ENCODE data around the gene SLC12A7.

The SLC12A7 gene

DNA sequence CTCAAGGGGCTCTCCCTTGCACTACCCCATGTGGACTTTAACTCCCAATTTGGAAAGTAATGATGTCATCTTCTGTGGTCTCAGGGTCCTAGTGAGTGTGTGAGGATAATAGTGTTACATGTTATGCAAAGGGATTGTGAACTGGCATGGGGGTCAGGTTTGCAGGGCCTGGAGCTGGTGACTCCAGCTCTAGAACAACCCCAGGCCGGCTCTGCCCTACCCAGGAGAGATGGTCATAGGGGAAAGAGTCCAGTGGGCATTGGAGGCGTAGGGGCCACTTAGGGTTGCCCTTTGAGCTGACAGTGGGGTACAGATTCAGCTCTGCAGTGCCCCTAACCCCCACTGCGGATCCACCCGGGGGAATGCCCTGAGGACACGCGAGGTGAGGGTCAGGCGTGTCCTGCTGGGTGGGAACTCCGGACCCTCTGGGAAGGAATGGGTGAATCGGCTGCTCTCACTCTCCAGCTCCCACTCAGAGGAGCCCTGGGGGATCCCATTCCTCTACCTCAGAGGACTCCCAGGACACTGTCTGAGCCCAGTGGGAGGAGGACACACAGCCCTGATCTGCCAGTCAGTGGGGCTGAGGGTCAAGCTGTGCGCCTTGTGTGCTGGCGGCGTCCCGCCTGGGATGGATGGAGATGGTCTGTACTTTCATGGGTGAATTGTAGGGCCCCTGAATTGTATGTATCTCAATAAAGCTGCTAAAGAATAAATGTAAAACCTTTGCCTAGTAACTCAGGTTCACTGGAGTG lies 105.8 kb downstream of the SLC12A7 start:
- no peak for DNase-seq
- peaks cover 0 to 33% (median 22%) of the 10 kb centered on the region in 4 experiments for H3K4me1 ChIP-seq (ENCODE audit: control extremely low read depth in 1 of 4, control insufficient read depth in 4 of 4, insufficient read depth in 4 of 4, low read length in 3 of 4)
- no peaks in the 10 kb centered on the region for H3K36me3 ChIP-seq (ENCODE audit: control insufficient read depth in 4 of 4, insufficient read depth in 4 of 4, low read length in 3 of 4)
- POLR2A ChIA-PET = interaction anchor here (0.6 kb wide), 1 partner anchor 677 kb away, joined by 5 read pairs; no protein-coding TSS in a partner anchor
- 96% methylated on average over 7 of the region's 13 CpGs for WGBS (ENCODE audit: insufficient coverage)
- CTCF ChIA-PET = interaction anchor here (1.0 to 4.1 kb wide), 5 partner anchors 9 to 167 kb away, joined by 3 to 18 read pairs (median 8); no protein-coding TSS in a partner anchor
- H3K4me3 ChIP-seq (ENCODE audit: control insufficient read depth in 1 of 7, extremely low read depth in 1 of 7, insufficient read depth in 4 of 7, low read depth in 2 of 7, low read length in 6 of 7) = no peak overlapping the region
- H3K9me3 ChIP-seq (ENCODE audit: control extremely low read depth in 1 of 5, control insufficient read depth in 4 of 5, insufficient read depth in 2 of 5, low read depth in 1 of 5, low read length in 4 of 5) = no peaks in the 10 kb centered on the region
- peaks cover 0 to 82% (median 29%) of the 10 kb centered on the region in 5 experiments for H3K27me3 ChIP-seq (replicated peaks in 2 of 5; ENCODE audit: control insufficient read depth in 4 of 5, insufficient read depth in 5 of 5, low read length in 4 of 5)
- no peak overlapping the region for H3K27ac ChIP-seq (ENCODE audit: insufficient read depth in 1 of 2, low read depth in 1 of 2, low read length in 2 of 2, poor library complexity in 1 of 2, severe bottlenecking in 2 of 2)

DNA sequence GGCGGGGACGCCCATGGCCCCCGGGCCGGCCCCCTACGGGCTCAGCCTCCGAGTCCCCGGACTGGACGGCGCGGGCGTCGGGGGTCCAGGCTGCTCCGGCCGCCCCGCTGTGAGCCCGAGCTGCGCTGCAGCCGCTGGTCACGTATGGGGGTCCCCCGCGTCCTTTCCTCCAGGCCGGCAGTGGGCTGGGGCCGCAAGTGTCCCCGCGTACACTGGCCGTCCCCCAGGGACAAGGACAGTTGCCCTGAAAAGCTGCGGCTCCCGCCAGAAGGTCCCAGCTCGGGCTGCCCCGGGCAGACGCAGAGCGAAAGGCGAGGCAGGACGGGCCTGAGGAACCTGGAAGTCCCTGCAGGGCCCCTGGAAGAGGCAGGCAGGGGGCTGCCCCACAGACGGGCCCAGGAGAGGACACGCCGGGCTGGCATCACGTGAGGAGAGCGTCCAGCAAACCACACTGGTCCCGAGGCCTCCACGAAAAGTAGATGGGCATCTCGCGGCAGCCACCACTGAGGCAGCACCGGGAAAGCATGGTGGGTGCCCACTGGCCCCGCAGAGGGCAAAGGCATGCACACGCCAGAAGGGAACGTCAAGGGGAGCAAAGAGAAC lies 106.5 kb downstream of the SLC12A7 start:
- Histone ChIP-seq H3K4me3 (ENCODE audit: control insufficient read depth in 1 of 7, extremely low read depth in 1 of 7, insufficient read depth in 4 of 7, low read depth in 2 of 7, low read length in 6 of 7) (peak overlapping the region in 6 of 7 experiments; percentile 19 to 64 (median 50)), H3K27me3 (replicated peaks in 2 of 5; ENCODE audit: control insufficient read depth in 4 of 5, insufficient read depth in 5 of 5, low read length in 4 of 5) (peaks cover 0 to 75% (median 32%) of the 10 kb centered on the region in 5 experiments), H3K4me1 (ENCODE audit: control extremely low read depth in 1 of 4, control insufficient read depth in 4 of 4, insufficient read depth in 4 of 4, low read length in 3 of 4) (peaks cover 0 to 33% (median 22%) of the 10 kb centered on the region in 4 experiments), H3K27ac (ENCODE audit: insufficient read depth in 1 of 2, low read depth in 1 of 2, low read length in 2 of 2, poor library complexity in 1 of 2, severe bottlenecking in 2 of 2) (no peak overlapping the region), H3K36me3 (ENCODE audit: control insufficient read depth in 4 of 4, insufficient read depth in 4 of 4, low read length in 3 of 4) (no peaks in the 10 kb centered on the region), H3K9me3 (ENCODE audit: control extremely low read depth in 1 of 5, control insufficient read depth in 4 of 5, insufficient read depth in 2 of 5, low read depth in 1 of 5, low read length in 4 of 5) (no peaks in the 10 kb centered on the region)
- DNase-seq = no peak
- WGBS (ENCODE audit: insufficient coverage) = 43% methylated on average over 37 of the region's 47 CpGs
- ChIA-PET POLR2A (no interaction called here), CTCF (interaction anchor here (1.1 to 4.1 kb wide), 4 partner anchors 15 to 139 kb away, joined by 3 to 18 read pairs (median 5); no protein-coding TSS in a partner anchor)

DNA sequence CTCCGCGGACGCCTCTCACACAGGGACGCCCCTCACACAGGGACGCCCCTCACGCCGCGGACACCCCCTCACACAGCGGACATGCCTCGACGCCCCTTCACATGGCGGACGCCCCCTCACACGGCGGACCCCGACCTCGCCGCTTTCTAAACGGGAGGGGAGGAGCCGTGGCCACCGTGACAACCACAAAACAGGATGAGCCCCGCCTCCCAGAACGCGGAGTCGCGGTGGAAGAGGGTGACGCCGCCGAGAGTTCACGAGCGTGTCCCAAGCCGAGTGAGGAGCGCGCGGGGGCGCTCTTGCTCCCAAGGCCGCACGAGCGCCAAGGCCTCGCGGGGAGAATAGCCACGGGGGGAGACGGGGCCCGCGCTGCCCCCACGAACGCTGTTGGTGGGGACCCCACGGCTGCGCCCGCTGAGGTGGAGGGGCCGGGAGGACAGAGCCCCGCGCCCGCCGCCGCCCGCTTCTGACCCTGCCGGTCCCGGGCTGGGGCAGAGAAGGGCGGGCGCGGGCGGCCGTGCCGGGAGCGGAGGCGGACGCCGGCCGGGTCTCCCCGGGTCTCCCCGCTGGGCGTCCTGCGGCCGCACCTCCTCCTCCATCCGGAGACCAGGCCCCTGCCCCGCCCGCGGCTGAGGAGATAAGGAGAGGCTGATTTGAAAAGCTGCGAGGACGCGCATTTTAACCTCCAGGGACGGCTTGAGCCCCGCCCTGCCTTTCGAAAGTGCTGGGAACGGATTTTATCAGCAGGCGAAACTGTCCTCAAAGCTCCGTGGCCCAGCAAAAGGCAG lies 107.2 kb downstream of the SLC12A7 start:
- DNase-seq = peak; percentile 64 to 70 (median 65)
- H3K9me3 ChIP-seq (ENCODE audit: control extremely low read depth in 1 of 5, control insufficient read depth in 4 of 5, insufficient read depth in 2 of 5, low read depth in 1 of 5, low read length in 4 of 5) = no peaks in the 10 kb centered on the region
- peaks cover 0 to 33% (median 21%) of the 10 kb centered on the region in 4 experiments for H3K4me1 ChIP-seq (ENCODE audit: control extremely low read depth in 1 of 4, control insufficient read depth in 4 of 4, insufficient read depth in 4 of 4, low read length in 3 of 4)
- ChIA-PET POLR2A (no interaction called here), CTCF (interaction anchor here (1.1 to 4.1 kb wide), 4 partner anchors 15 to 139 kb away, joined by 3 to 18 read pairs (median 5); no protein-coding TSS in a partner anchor)
- H3K36me3 ChIP-seq (ENCODE audit: control insufficient read depth in 4 of 4, insufficient read depth in 4 of 4, low read length in 3 of 4) = no peaks in the 10 kb centered on the region
- H3K27me3 ChIP-seq (replicated peaks in 2 of 5; ENCODE audit: control insufficient read depth in 4 of 5, insufficient read depth in 5 of 5, low read length in 4 of 5) = peaks cover 0 to 72% (median 36%) of the 10 kb centered on the region in 5 experiments
- peak overlapping the region; percentile 19 to 64 (median 44) for H3K4me3 ChIP-seq (ENCODE audit: control insufficient read depth in 1 of 7, extremely low read depth in 1 of 7, insufficient read depth in 4 of 7, low read depth in 2 of 7, low read length in 6 of 7)
- H3K27ac ChIP-seq (ENCODE audit: insufficient read depth in 1 of 2, low read depth in 1 of 2, low read length in 2 of 2, poor library complexity in 1 of 2, severe bottlenecking in 2 of 2) = no peak overlapping the region
- under 1% methylated on average over 83 of the region's 88 CpGs for WGBS (ENCODE audit: insufficient coverage)

DNA sequence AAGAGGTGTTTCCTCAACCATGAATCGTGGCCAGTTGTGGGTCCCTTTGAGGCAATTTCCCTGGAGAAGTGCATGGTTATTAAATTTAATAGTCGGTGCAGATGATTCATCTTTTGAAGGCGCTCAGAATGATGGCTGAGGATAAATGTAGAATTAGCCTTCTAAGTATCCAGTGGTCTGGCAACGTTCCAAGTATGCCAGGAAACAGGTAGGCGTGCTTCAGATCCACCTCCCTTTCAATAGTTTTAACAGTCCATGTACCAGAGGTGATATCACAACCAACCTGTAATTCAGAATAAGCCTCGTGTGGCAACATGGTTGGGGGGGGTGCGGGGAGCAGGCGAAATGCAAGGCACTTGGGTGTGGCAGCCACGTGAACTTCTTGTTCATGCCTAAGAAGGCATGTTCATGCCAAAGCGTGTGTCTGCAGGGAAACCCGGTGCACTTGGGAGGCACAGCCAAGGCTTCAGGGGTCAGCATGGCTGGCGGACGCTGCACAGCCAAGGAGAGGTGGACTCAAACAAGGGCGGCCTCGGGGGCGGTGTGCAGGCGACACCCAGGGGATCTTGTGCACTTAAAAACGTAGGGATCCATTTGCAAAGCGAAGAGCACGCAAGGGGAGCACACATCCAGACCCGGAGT lies 108.4 kb downstream of the SLC12A7 start:
- no peaks in the 10 kb centered on the region for H3K9me3 ChIP-seq (ENCODE audit: control extremely low read depth in 1 of 5, control insufficient read depth in 4 of 5, insufficient read depth in 2 of 5, low read depth in 1 of 5, low read length in 4 of 5)
- peaks cover 0 to 24% (median 15%) of the 10 kb centered on the region in 4 experiments for H3K4me1 ChIP-seq (ENCODE audit: control extremely low read depth in 1 of 4, control insufficient read depth in 4 of 4, insufficient read depth in 4 of 4, low read length in 3 of 4)
- DNase-seq = peak in 2 of 3 donors; percentile 51 to 52
- CTCF ChIA-PET = no interaction called here
- H3K27me3 ChIP-seq (replicated peaks in 2 of 5; ENCODE audit: control insufficient read depth in 4 of 5, insufficient read depth in 5 of 5, low read length in 4 of 5) = peaks cover 0 to 69% (median 36%) of the 10 kb centered on the region in 5 experiments
- POLR2A ChIA-PET = no interaction called here
- 82% methylated on average over 13 of the region's 21 CpGs for WGBS (ENCODE audit: insufficient coverage)
- H3K36me3 ChIP-seq (ENCODE audit: control insufficient read depth in 4 of 4, insufficient read depth in 4 of 4, low read length in 3 of 4) = no peaks in the 10 kb centered on the region
- no peak overlapping the region for H3K4me3 ChIP-seq (ENCODE audit: control insufficient read depth in 1 of 7, extremely low read depth in 1 of 7, insufficient read depth in 4 of 7, low read depth in 2 of 7, low read length in 6 of 7)
- H3K27ac ChIP-seq (ENCODE audit: insufficient read depth in 1 of 2, low read depth in 1 of 2, low read length in 2 of 2, poor library complexity in 1 of 2, severe bottlenecking in 2 of 2) = no peak overlapping the region

DNA sequence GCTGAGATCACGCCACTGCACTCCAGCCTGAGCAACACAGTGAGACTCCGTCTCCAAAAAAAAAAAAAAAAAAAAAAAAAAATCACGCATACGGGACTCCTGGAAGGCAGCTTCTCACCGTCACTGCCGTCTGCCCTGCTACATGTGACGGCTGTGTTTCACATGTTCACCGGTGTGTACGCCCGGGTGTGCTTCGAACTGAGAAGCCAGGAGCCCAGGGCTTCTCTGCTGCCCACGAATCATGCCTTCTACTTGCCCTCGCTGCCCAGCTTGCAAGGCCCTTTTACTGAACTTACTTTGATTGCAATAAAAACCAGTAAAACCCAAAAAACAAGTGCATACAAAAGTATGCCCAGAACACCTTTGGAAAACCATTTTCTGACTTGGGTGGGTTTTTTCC lies 109.0 kb downstream of the SLC12A7 start:
- no peak overlapping the region for H3K4me3 ChIP-seq (ENCODE audit: control insufficient read depth in 1 of 7, extremely low read depth in 1 of 7, insufficient read depth in 4 of 7, low read depth in 2 of 7, low read length in 6 of 7)
- peaks cover 0 to 22% (median 15%) of the 10 kb centered on the region in 4 experiments for H3K4me1 ChIP-seq (ENCODE audit: control extremely low read depth in 1 of 4, control insufficient read depth in 4 of 4, insufficient read depth in 4 of 4, low read length in 3 of 4)
- ChIA-PET POLR2A (no interaction called here), CTCF (interaction anchor here (1.9 kb wide), 1 partner anchor 8 kb away, joined by 6 read pairs; no protein-coding TSS in a partner anchor)
- DNase-seq = no peak
- peaks cover 0 to 64% (median 34%) of the 10 kb centered on the region in 5 experiments for H3K27me3 ChIP-seq (replicated peaks in 2 of 5; ENCODE audit: control insufficient read depth in 4 of 5, insufficient read depth in 5 of 5, low read length in 4 of 5)
- no peak overlapping the region for H3K27ac ChIP-seq (ENCODE audit: insufficient read depth in 1 of 2, low read depth in 1 of 2, low read length in 2 of 2, poor library complexity in 1 of 2, severe bottlenecking in 2 of 2)
- 96% methylated on average over 9 of the region's 13 CpGs for WGBS (ENCODE audit: insufficient coverage)
- no peaks in the 10 kb centered on the region for H3K9me3 ChIP-seq (ENCODE audit: control extremely low read depth in 1 of 5, control insufficient read depth in 4 of 5, insufficient read depth in 2 of 5, low read depth in 1 of 5, low read length in 4 of 5)
- H3K36me3 ChIP-seq (ENCODE audit: control insufficient read depth in 4 of 4, insufficient read depth in 4 of 4, low read length in 3 of 4) = no peaks in the 10 kb centered on the region

DNA sequence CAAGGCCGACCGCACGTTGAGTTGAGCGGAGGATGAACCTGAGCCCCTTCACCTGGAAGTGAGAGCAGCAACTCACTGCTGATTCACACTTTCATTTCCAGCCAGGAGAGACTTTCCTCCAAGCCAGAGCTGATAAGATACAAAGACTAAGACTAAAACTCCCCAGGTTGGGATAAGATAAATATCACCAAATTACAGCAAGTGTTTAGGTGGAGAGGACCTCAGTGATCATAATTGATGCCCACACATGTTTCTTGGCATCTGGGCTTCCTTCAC lies 109.7 kb downstream of the SLC12A7 start:
- Histone ChIP-seq H3K27ac (ENCODE audit: insufficient read depth in 1 of 2, low read depth in 1 of 2, low read length in 2 of 2, poor library complexity in 1 of 2, severe bottlenecking in 2 of 2) (no peak overlapping the region), H3K36me3 (ENCODE audit: control insufficient read depth in 4 of 4, insufficient read depth in 4 of 4, low read length in 3 of 4) (no peaks in the 10 kb centered on the region), H3K27me3 (replicated peaks in 2 of 5; ENCODE audit: control insufficient read depth in 4 of 5, insufficient read depth in 5 of 5, low read length in 4 of 5) (peaks cover 0 to 57% (median 30%) of the 10 kb centered on the region in 5 experiments), H3K9me3 (ENCODE audit: control extremely low read depth in 1 of 5, control insufficient read depth in 4 of 5, insufficient read depth in 2 of 5, low read depth in 1 of 5, low read length in 4 of 5) (no peaks in the 10 kb centered on the region), H3K4me1 (ENCODE audit: control extremely low read depth in 1 of 4, control insufficient read depth in 4 of 4, insufficient read depth in 4 of 4, low read length in 3 of 4) (peaks cover 0 to 22% (median 15%) of the 10 kb centered on the region in 4 experiments), H3K4me3 (ENCODE audit: control insufficient read depth in 1 of 7, extremely low read depth in 1 of 7, insufficient read depth in 4 of 7, low read depth in 2 of 7, low read length in 6 of 7) (no peak overlapping the region)
- CTCF ChIA-PET = interaction anchor here (0.8 to 1.9 kb wide), 3 partner anchors 8 to 32 kb away, joined by 3 to 6 read pairs (median 3); no protein-coding TSS in a partner anchor
- DNase-seq = no peak
- POLR2A ChIA-PET = no interaction called here
- no CpG with 5 or more reads among the region's 4 CpGs for WGBS (ENCODE audit: insufficient coverage)
